Fibroblast of the aortic adventitia (primary cell): ENCODE data around the gene MAP3K5. TPM values are rescaled to one million over a fixed set of nuclear protein-coding genes. Genes with fewer than 3 reads are reported as not detected.
"Not testable (repeated sequence)": the region's sequence is repeated elsewhere in the genome, so short reads cannot be mapped to it uniquely, and the experiment has no call there.

Source experiments
- DNase-seq: peaks from one replicate; pipeline ENCODE4 v3.0.0-alpha.2; 2010; ENCODE audit warnings: low read depth
- H3K4me3 ChIP-seq: 2 replicates; pipeline ENCODE4 v1.5.1; 2011; ENCODE audit warnings: low read depth, mild to moderate bottlenecking, control low read depth, low read length, moderate library complexity
- CTCF ChIP-seq: IDR thresholded peaks from 2 replicates; pipeline ENCODE4 v1.5.1; 2011; ENCODE audit warnings: mild to moderate bottlenecking, low read length, control low read depth, inconsistent platforms; ENCODE audit not compliant: insufficient read depth
- total RNA-seq: library from RNA; depleted of rRNA; stranded (reverse); fragments of >200 nt; gene quantifications from 2 replicates; pipeline ENCODE4 v1.2.3, GENCODE V29; 2012; ENCODE audit warnings: low replicate concordance

The MAP3K5 gene
- total RNA-seq, 1 donor: 15.5 TPM

GRCh38 chr6:136822046-136822375 lies 29.7 kb upstream of the MAP3K5 start:
- no peak for DNase-seq
- no peak for TF ChIP-seq CTCF

GRCh38 chr6:136820561-136820960 lies 28.3 kb upstream of the MAP3K5 start:
- no peak for DNase-seq
- no peak overlapping the region for H3K4me3 ChIP-seq
- no peak for TF ChIP-seq CTCF

More at GRCh38 chr6:136822046-136822375, 29.7 kb upstream of the MAP3K5 start:
- peak overlapping the region; percentile 83 for H3K4me3 ChIP-seq

GRCh38 chr6:136816656-136817055 lies 24.4 kb upstream of the MAP3K5 start:
- no peak overlapping the region for H3K4me3 ChIP-seq
- no peak for DNase-seq
- no peak for TF ChIP-seq CTCF

- H3K4me3 ChIP-seq, DNase-seq: not testable (repeated sequence)
Measured at GRCh38 chr6:136815608-136816007, 23.3 kb upstream of the MAP3K5 start.

GRCh38 chr6:136812174-136812573 lies 19.9 kb upstream of the MAP3K5 start:
- peak; percentile 31 for DNase-seq
- no peak for TF ChIP-seq CTCF
- no peak overlapping the region for H3K4me3 ChIP-seq

GRCh38 chr6:136811272-136811671 lies 19.0 kb upstream of the MAP3K5 start:
- peak; percentile 48 for DNase-seq
- H3K4me3 ChIP-seq: no peak overlapping the region
- no peak for TF ChIP-seq CTCF

GRCh38 chr6:136809091-136809860 lies 17.0 kb upstream of the MAP3K5 start:
- H3K4me3 ChIP-seq: no peak overlapping the region
- DNase-seq: no peak
- no peak for TF ChIP-seq CTCF
